Activated naive CD8-positive, alpha-beta T cell treated with anti-CD3 and anti-CD28 coated beads, Interleukin-2, amount 10 ng/mL, durations not matched to agents 7 days and 5 days (primary cell): ENCODE data around the gene RBM34. TPM values are rescaled to one million over a fixed set of nuclear protein-coding genes. Genes with fewer than 3 reads are reported as not detected.
"Not testable (repeated sequence)": the region's sequence is repeated elsewhere in the genome, so short reads cannot be mapped to it uniquely, and the experiment has no call there.

ENCODE experiments used
- ATAC-seq: fragments of 150-1000 bp; cut with Tn5 transposase; one replicate; pipeline ENCODE4 v1.10.0; 2021; ENCODE audit warnings: low read depth, moderate library complexity
- POLR2A ChIA-PET: fragments of 350-600 bp; sonication (Branson Sonifier 250); formaldehyde crosslinking; loops from one replicate; lab custom pipeline; 2021; ENCODE audit warnings: antibody characterized with exemption; lab: Charles Lee
- DNase-seq: peaks from one replicate; pipeline ENCODE4 v3.0.0; 2021
- H3K27ac Mint-ChIP-seq: one replicate; pipeline ENCODE4 v1.8.0; 2022; ENCODE audit warnings: mild to moderate bottlenecking, mixed read lengths
- H3K27me3 Mint-ChIP-seq: one replicate; pipeline ENCODE4 v1.8.0; 2022; ENCODE audit warnings: mild to moderate bottlenecking, moderate library complexity, mixed read lengths
- H3K36me3 Mint-ChIP-seq: one replicate; pipeline ENCODE4 v1.8.0; 2021; ENCODE audit warnings: mild to moderate bottlenecking, mixed read lengths
- H3K4me1 Mint-ChIP-seq: one replicate; pipeline ENCODE4 v1.8.0; 2021; ENCODE audit warnings: mixed read lengths
- H3K4me3 Mint-ChIP-seq: one replicate; pipeline ENCODE4 v1.8.0; 2022; ENCODE audit warnings: mild to moderate bottlenecking, moderate library complexity, mixed read lengths
- H3K9me3 Mint-ChIP-seq: one replicate; pipeline ENCODE4 v1.8.0; 2021; ENCODE audit warnings: mixed read lengths
- microRNA-seq: library from miRNA; unstranded; fragments of <30 nt; microRNA quantifications from one replicate; pipeline ENCODE4 v1.2.0, GENCODE V29; 2022
- total RNA-seq, 2 experiments: library from RNA; stranded (reverse); gene quantifications; one replicate each; pipeline ENCODE4 v1.2.3, GENCODE V29; 2021

Gene RBM34
- total RNA-seq, 2 experiments from 2014 or later, result 129 to 134 TPM

- H3K27ac Mint-ChIP-seq, H3K9me3 Mint-ChIP-seq, ATAC-seq: not testable (repeated sequence)
These were observed 68.6 kb downstream of the RBM34 start for GRCh38 chr1:235092415-235092814.

GRCh38 chr1:235092045-235092406 lies 69.0 kb downstream of the RBM34 start:
- peaks cover 11% of the 10 kb centered on the region for H3K27me3 Mint-ChIP-seq
- DNase-seq, result peak; percentile 10
- H3K9me3 Mint-ChIP-seq, ATAC-seq, POLR2A ChIA-PET, H3K4me3 Mint-ChIP-seq, H3K27ac Mint-ChIP-seq, H3K36me3 Mint-ChIP-seq: not testable (repeated sequence)
- peaks cover 11% of the 10 kb centered on the region for H3K4me1 Mint-ChIP-seq

More at GRCh38 chr1:235092415-235092814, 68.6 kb downstream of the RBM34 start:
- not testable (repeated sequence) for H3K4me3 Mint-ChIP-seq, H3K36me3 Mint-ChIP-seq
- peak; percentile 17 for DNase-seq
- Mint-ChIP-seq H3K4me1 (peaks cover 11% of the 10 kb centered on the region), H3K27me3 (peaks cover 12% of the 10 kb centered on the region)
- POLR2A ChIA-PET, result interaction anchor here (0.7 kb wide), 1 partner anchor 217 kb away, joined by 4 read pairs; no protein-coding TSS in a partner anchor

- H3K27ac Mint-ChIP-seq, result not testable (repeated sequence)
- DNase-seq, result peak; percentile 23
These were observed 69.6 kb downstream of the RBM34 start for GRCh38 chr1:235091319-235092044.

GRCh38 chr1:235090406-235091069 lies 70.5 kb downstream of the RBM34 start:
- no peak overlapping the region for H3K27ac Mint-ChIP-seq
- no peaks in the 10 kb centered on the region for H3K9me3 Mint-ChIP-seq

More at GRCh38 chr1:235091319-235092044, 69.6 kb downstream of the RBM34 start:
- H3K9me3 Mint-ChIP-seq, ATAC-seq, H3K36me3 Mint-ChIP-seq, H3K4me3 Mint-ChIP-seq, POLR2A ChIA-PET, H3K27me3 Mint-ChIP-seq: not testable (repeated sequence)
- H3K4me1 Mint-ChIP-seq, result peaks cover 11% of the 10 kb centered on the region

GRCh38 chr1:235088907-235089306 lies 72.1 kb downstream of the RBM34 start:
- DNase-seq (peak; percentile 14), ATAC-seq (no peak)
- POLR2A ChIA-PET, result no interaction called here
- H3K9me3 Mint-ChIP-seq, result no peaks in the 10 kb centered on the region
- H3K27me3 Mint-ChIP-seq, result no peaks in the 10 kb centered on the region
- no peak overlapping the region for H3K27ac Mint-ChIP-seq
- no peaks in the 10 kb centered on the region for H3K36me3 Mint-ChIP-seq
- H3K4me3 Mint-ChIP-seq, result no peak overlapping the region
- peaks cover 9% of the 10 kb centered on the region for H3K4me1 Mint-ChIP-seq

More at GRCh38 chr1:235090406-235091069, 70.5 kb downstream of the RBM34 start:
- POLR2A ChIA-PET, result no interaction called here
- Mint-ChIP-seq H3K36me3 (no peaks in the 10 kb centered on the region), H3K4me3 (no peak overlapping the region), H3K27me3 (peaks cover under 1% of the 10 kb centered on the region), H3K4me1 (peaks cover 9% of the 10 kb centered on the region)
- DNase-seq, result peak; percentile 19
- ATAC-seq, result no peak

- DNase-seq, result no peak
- H3K4me1 Mint-ChIP-seq, result peaks cover 10% of the 10 kb centered on the region
- POLR2A ChIA-PET, result no interaction called here
- no peaks in the 10 kb centered on the region for H3K9me3 Mint-ChIP-seq
- no peak overlapping the region for H3K4me3 Mint-ChIP-seq
- no peak for ATAC-seq
- H3K27me3 Mint-ChIP-seq, result no peaks in the 10 kb centered on the region
- H3K36me3 Mint-ChIP-seq, result no peaks in the 10 kb centered on the region
- no peak overlapping the region for H3K27ac Mint-ChIP-seq
These were observed 72.6 kb downstream of the RBM34 start for GRCh38 chr1:235088430-235088829.

- H3K4me3 Mint-ChIP-seq, result no peak overlapping the region
- DNase-seq, result no peak
These were observed 73.1 kb downstream of the RBM34 start for GRCh38 chr1:235087906-235088305.

GRCh38 chr1:235085411-235086117 lies 75.5 kb downstream of the RBM34 start:
- POLR2A ChIA-PET, ATAC-seq, H3K4me3 Mint-ChIP-seq, H3K9me3 Mint-ChIP-seq, H3K27ac Mint-ChIP-seq, H3K36me3 Mint-ChIP-seq, H3K27me3 Mint-ChIP-seq, DNase-seq: not testable (repeated sequence)
- peaks cover 20% of the 10 kb centered on the region for H3K4me1 Mint-ChIP-seq

More at GRCh38 chr1:235087906-235088305, 73.1 kb downstream of the RBM34 start:
- H3K27me3 Mint-ChIP-seq, result no peaks in the 10 kb centered on the region
- no peak for ATAC-seq
- no peak overlapping the region for H3K27ac Mint-ChIP-seq
- no peaks in the 10 kb centered on the region for H3K9me3 Mint-ChIP-seq
- peaks cover 15% of the 10 kb centered on the region for H3K4me1 Mint-ChIP-seq
- H3K36me3 Mint-ChIP-seq, result no peaks in the 10 kb centered on the region
- POLR2A ChIA-PET, result no interaction called here

Small RNA genes within 50 kb of the gene (microRNA-seq; reads per million reads assigned to microRNA genes)
- gene MIR4753, result not detected

Other genes with a start within 250 kb of the RBM34 start
- 10 to 100 TPM; 81.2 to 95.5 TPM for gene TOMM20, start 32.4 kb downstream of the RBM34 start, total RNA-seq
- 10 to 100 TPM; 62.3 to 66.6 TPM for gene ARID4B, start 166.9 kb upstream of the RBM34 start, total RNA-seq
- 10 to 100 TPM; 31.9 to 34.9 TPM for gene GGPS1, start 167.3 kb upstream of the RBM34 start, total RNA-seq
- 10 to 100 TPM; 29.8 to 30.3 TPM for gene TBCE, start 206.2 kb upstream of the RBM34 start, total RNA-seq